Esophagus squamous epithelium (tissue), 5 donors: Measurements from ENCODE around the gene OXCT2. TPM values are rescaled to one million over a fixed set of nuclear protein-coding genes. Genes with fewer than 3 reads are reported as not detected.

Experiments used
- DNase-seq: peaks from one replicate; lab custom pipeline; 2025; lab: John Stamatoyannopoulos, UW
- H3K27ac ChIP-seq, 4 donors: fragments of 200-600 bp; sonication (generic); one replicate each; pipeline ENCODE4 v1.5.1; 2016 to 2019; ENCODE audit warnings: mild to moderate bottlenecking in 1 of 4
- H3K27me3 ChIP-seq, 4 donors: fragments of 200-600 bp; sonication (generic); 1 replicate in 3 of 4; 2 replicates in 1 of 4; pipeline versions ENCODE4 v1.5.1 to v1.6.0; 2017 to 2021; ENCODE audit warnings: antibody characterized with exemption in 1 of 4
- H3K36me3 ChIP-seq, 3 donors: fragments of 200-600 bp; sonication (generic); one replicate each; pipeline ENCODE4 v1.5.1; 2016 to 2019
- H3K4me1 ChIP-seq, 3 donors: fragments of 200-600 bp; sonication (generic); one replicate each; pipeline ENCODE4 v1.5.1; 2017 to 2019
- H3K4me3 ChIP-seq, 4 donors: fragments of 200-600 bp; sonication (generic); 1 replicate in 3 of 4; 2 replicates in 1 of 4; pipeline ENCODE4 v1.5.1; 2016 to 2019; ENCODE audit warnings: mild to moderate bottlenecking in 2 of 4, moderate library complexity in 1 of 4
- H3K9me3 ChIP-seq, 3 donors: fragments of 200-600 bp; sonication (generic); one replicate each; pipeline ENCODE4 v1.5.1; 2016 to 2019
- CTCF ChIP-seq, 6 experiments: fragments of 450-650 bp in 4 of 6; fragments of 200-600 bp in 2 of 6; sonication (generic) in 2 of 6; IDR thresholded peaks; one replicate each; pipeline ENCODE4 v1.5.1; 2016 to 2019; ENCODE audit warnings: antibody characterized with exemption in 6 of 6, mild to moderate bottlenecking in 4 of 6, moderate library complexity in 4 of 6
- POLR2A ChIP-seq, 4 donors: fragments of 450-650 bp; IDR thresholded peaks; one replicate each; pipeline ENCODE4 v1.6.1; 2017; ENCODE audit warnings: antibody characterized with exemption in 4 of 4, mild to moderate bottlenecking in 4 of 4, moderate library complexity in 3 of 4
- WGBS, 2 donors: methylation state at CpG; one replicate each; pipeline ENCODE4 v1.1.5; 2018; 5-methylcytosine and 5-hydroxymethylcytosine counted together
- intact Hi-C: fragments of 100-400 bp; cut with DNase I; formaldehyde crosslinking; loops from one replicate; pipeline ENCODE4 v1.15.0; 2022
- total RNA-seq, 4 donors: library from RNA; depleted of rRNA; stranded (reverse); fragments of >200 nt; gene quantifications; one replicate each; pipeline ENCODE4 v1.1.0, GENCODE V29; 2016
- donor health status: DM: yes; HTN: yes; CAD: no.

OXCT2 gene
- total RNA-seq, 4 donors from 2014 or later, result 0.19 to 0.48 TPM; not detected in 2

GRCh38 chr1:39762550-39763540 is 8.3 kb downstream of the OXCT2 start:
- WGBS, 2 donors, result 92 to 97% methylated on average over 17 to 21 of the region's 30 CpGs
- H3K27me3 ChIP-seq, result no peaks in the 10 kb centered on the region
- intact Hi-C loops, result no loop called here
- no peak for TF ChIP-seq POLR2A (IDR thresholded peaks at IDR 0.05)
- no peak for TF ChIP-seq CTCF (IDR thresholded peaks at IDR 0.05)
- H3K4me3 ChIP-seq, result no peak overlapping the region
- H3K36me3 ChIP-seq, result peaks cover 0 to 30% (median 0%) of the 10 kb centered on the region in 3 donors
- no peak overlapping the region for H3K27ac ChIP-seq
- H3K9me3 ChIP-seq, result no peaks in the 10 kb centered on the region
- DNase-seq, result no peak
- no peaks in the 10 kb centered on the region for H3K4me1 ChIP-seq

GRCh38 chr1:39761557-39762260 is 9.4 kb downstream of the OXCT2 start:
- DNase-seq, result no peak
- WGBS, 2 donors, result 68 to 80% methylated on average over 11 to 13 of the region's 16 CpGs
- no peak for TF ChIP-seq POLR2A (IDR thresholded peaks at IDR 0.05)
- TF ChIP-seq CTCF (IDR thresholded peaks at IDR 0.05), result no peak
- Histone ChIP-seq H3K27me3 (no peaks in the 10 kb centered on the region), H3K4me1 (no peaks in the 10 kb centered on the region), H3K36me3 (peaks cover 0 to 41% (median 0%) of the 10 kb centered on the region in 3 donors), H3K9me3 (no peaks in the 10 kb centered on the region), H3K4me3 (no peak overlapping the region), H3K27ac (no peak overlapping the region)
- intact Hi-C loops, result no loop called here

- Histone ChIP-seq H3K27ac (no peak overlapping the region), H3K9me3 (no peaks in the 10 kb centered on the region), H3K4me1 (no peaks in the 10 kb centered on the region), H3K36me3 (peaks cover 0 to 48% (median 0%) of the 10 kb centered on the region in 3 donors), H3K27me3 (no peaks in the 10 kb centered on the region), H3K4me3 (no peak overlapping the region)
- WGBS, 2 donors, result 71 to 90% methylated on average over 3 to 4 of the region's 9 CpGs
- no peak for DNase-seq
- intact Hi-C loops, result no loop called here
- TF ChIP-seq CTCF (IDR thresholded peaks at IDR 0.05), result no peak
- TF ChIP-seq POLR2A (IDR thresholded peaks at IDR 0.05), result no peak
Measured at GRCh38 chr1:39761016-39761415, 10.1 kb downstream of the OXCT2 start.

GRCh38 chr1:39760074-39761008 is 10.8 kb downstream of the OXCT2 start:
- 82 to 93% methylated on average over 11 to 12 of the region's 16 CpGs for WGBS, 2 donors
- H3K36me3 ChIP-seq, result peaks cover 0 to 55% (median 0%) of the 10 kb centered on the region in 3 donors

More at GRCh38 chr1:39760074-39761008, 10.8 kb downstream of the OXCT2 start:
- DNase-seq, result no peak
- intact Hi-C loops, result no loop called here
- Histone ChIP-seq H3K9me3 (no peaks in the 10 kb centered on the region), H3K27ac (no peak overlapping the region), H3K4me3 (no peak overlapping the region), H3K4me1 (no peaks in the 10 kb centered on the region), H3K27me3 (no peaks in the 10 kb centered on the region)
- no peak for TF ChIP-seq POLR2A (IDR thresholded peaks at IDR 0.05)
- no peak for TF ChIP-seq CTCF (IDR thresholded peaks at IDR 0.05)
